ENCODE results near the gene NRCAM. TPM values are rescaled to one million over a fixed set of nuclear protein-coding genes. Genes with fewer than 3 reads are reported as not detected.

Gene NRCAM
- total RNA-seq, 4 donors from 2014 or later = 0.77 to 30.3 (median 2.0) TPM; not detected in 1

GRCh38 chr7:108454674-108455550, 1.3 kb downstream of the NRCAM start:
- H3K4me1 ChIP-seq = peaks cover 0 to 9% of the 10 kb centered on the region in 2 donors
- DNase-seq = no peak
- no peaks in the 10 kb centered on the region for H3K9me3 ChIP-seq
- H3K27ac ChIP-seq = no peak overlapping the region
- peaks cover 0 to 3% of the 10 kb centered on the region in 2 donors for H3K27me3 ChIP-seq
- intact Hi-C loops (cut with DNase I; ENCODE audit: low total_unique reads) = no loop called here
- H3K4me3 ChIP-seq = peak overlapping the region; percentile 19 to 34
- TF ChIP-seq POLR2A (IDR thresholded peaks at IDR 0.05) (no peak), CTCF (IDR thresholded peaks at IDR 0.05) (no peak)
- no peaks in the 10 kb centered on the region for H3K36me3 ChIP-seq

- TF ChIP-seq CTCF (IDR thresholded peaks at IDR 0.05) = no peak
- no peak for TF ChIP-seq POLR2A (IDR thresholded peaks at IDR 0.05)
- Histone ChIP-seq H3K4me1 (peaks cover 0 to 9% of the 10 kb centered on the region in 2 donors), H3K9me3 (no peaks in the 10 kb centered on the region), H3K27me3 (peaks cover 0 to 3% of the 10 kb centered on the region in 2 donors), H3K4me3 (peak overlapping the region; percentile 19 to 34), H3K27ac (no peak overlapping the region), H3K36me3 (no peaks in the 10 kb centered on the region)
- no peak for DNase-seq
- intact Hi-C loops (cut with DNase I; ENCODE audit: low total_unique reads) = no loop called here
Measured at GRCh38 chr7:108454317-108454673, 1.9 kb downstream of the NRCAM start.

GRCh38 chr7:108453320-108453719, 2.9 kb downstream of the NRCAM start:
- no peak overlapping the region for H3K27ac ChIP-seq
- intact Hi-C loops (cut with DNase I; ENCODE audit: low total_unique reads) = no loop called here
- no peaks in the 10 kb centered on the region for H3K36me3 ChIP-seq
- H3K27me3 ChIP-seq = peaks cover 0 to 3% of the 10 kb centered on the region in 2 donors
- no peaks in the 10 kb centered on the region for H3K9me3 ChIP-seq
- DNase-seq = no peak
- H3K4me1 ChIP-seq = peaks cover 0 to 9% of the 10 kb centered on the region in 2 donors
- TF ChIP-seq POLR2A (IDR thresholded peaks at IDR 0.05) (no peak), CTCF (IDR thresholded peaks at IDR 0.05) (no peak)
- no peak overlapping the region for H3K4me3 ChIP-seq

- H3K36me3 ChIP-seq = no peaks in the 10 kb centered on the region
- no peak overlapping the region for H3K27ac ChIP-seq
- intact Hi-C loops (cut with DNase I; ENCODE audit: low total_unique reads) = no loop called here
- TF ChIP-seq CTCF (IDR thresholded peaks at IDR 0.05) (no peak), POLR2A (IDR thresholded peaks at IDR 0.05) (no peak)
- H3K4me3 ChIP-seq = no peak overlapping the region
- H3K27me3 ChIP-seq = peaks cover 0 to 3% of the 10 kb centered on the region in 2 donors
- DNase-seq = no peak
- no peaks in the 10 kb centered on the region for H3K9me3 ChIP-seq
- H3K4me1 ChIP-seq = peaks cover 0 to 9% of the 10 kb centered on the region in 2 donors
Measured at GRCh38 chr7:108452707-108453106, 3.5 kb downstream of the NRCAM start.

GRCh38 chr7:108451296-108451848, 4.9 kb downstream of the NRCAM start:
- H3K4me3 ChIP-seq = no peak overlapping the region
- intact Hi-C loops (cut with DNase I; ENCODE audit: low total_unique reads) = no loop called here
- DNase-seq = no peak
- no peaks in the 10 kb centered on the region for H3K36me3 ChIP-seq
- no peak overlapping the region for H3K27ac ChIP-seq
- peaks cover 0 to 3% of the 10 kb centered on the region in 2 donors for H3K27me3 ChIP-seq
- H3K9me3 ChIP-seq = no peaks in the 10 kb centered on the region
- TF ChIP-seq CTCF (IDR thresholded peaks at IDR 0.05) (no peak), POLR2A (IDR thresholded peaks at IDR 0.05) (no peak)
- H3K4me1 ChIP-seq = peaks cover 0 to 9% of the 10 kb centered on the region in 2 donors
